ENCODE data around the gene PCGF2.
A peak's percentile ranks its signal among the peaks of the same experiment; 100 is the strongest.
"Not testable (repeated sequence)": the region's sequence is repeated elsewhere in the genome, so short reads cannot be mapped to it uniquely, and the experiment has no call there.

PCGF2 gene

DNA sequence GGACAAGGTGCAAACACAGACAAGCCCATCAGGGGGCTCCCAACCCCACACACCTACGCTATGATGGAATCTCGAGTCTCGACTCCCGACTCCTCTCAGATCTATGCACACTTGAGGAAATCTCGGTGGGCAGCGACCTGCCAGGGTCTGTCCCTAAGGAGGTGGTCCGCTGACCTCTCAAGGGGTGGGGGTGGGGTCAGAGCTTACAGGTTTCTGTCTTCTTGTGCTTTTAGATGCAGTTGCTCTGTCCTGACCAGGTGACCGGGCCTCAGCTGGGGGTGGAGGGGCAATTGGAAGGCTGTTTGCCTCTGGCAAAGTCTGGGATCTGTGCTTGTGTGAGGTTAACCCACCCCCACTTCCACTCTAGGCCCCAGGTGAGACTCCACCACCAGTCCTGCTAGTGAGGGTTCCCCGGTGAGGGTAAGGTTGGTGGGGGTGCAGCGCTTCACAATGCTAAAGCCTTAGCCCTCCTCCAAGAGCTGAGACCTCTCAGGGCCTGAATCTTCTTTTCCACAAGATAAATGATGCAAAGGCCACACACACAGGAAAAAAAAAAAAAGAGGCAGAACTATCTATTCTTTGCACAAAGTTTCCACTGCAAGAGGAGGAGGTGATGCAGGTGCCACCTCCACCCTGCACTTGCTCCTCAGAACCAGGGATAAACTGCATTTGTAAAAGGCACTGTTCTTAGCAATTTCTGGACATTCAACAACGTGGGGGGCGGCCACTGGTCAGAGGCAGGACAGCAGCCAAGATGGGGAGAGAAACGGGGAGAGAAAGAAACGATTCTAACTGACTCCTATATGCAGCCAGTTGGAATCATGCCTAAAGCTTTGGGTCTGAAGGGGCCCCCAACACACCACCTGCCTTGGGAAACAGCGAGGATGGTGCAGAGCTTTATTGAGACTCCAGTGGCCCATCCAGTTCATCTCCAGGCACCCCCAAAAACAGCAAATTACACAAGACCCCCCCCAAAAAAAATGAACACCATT, 13.9 kb downstream of the PCGF2 start:
- DNase-seq, result peak; percentile 44

DNA sequence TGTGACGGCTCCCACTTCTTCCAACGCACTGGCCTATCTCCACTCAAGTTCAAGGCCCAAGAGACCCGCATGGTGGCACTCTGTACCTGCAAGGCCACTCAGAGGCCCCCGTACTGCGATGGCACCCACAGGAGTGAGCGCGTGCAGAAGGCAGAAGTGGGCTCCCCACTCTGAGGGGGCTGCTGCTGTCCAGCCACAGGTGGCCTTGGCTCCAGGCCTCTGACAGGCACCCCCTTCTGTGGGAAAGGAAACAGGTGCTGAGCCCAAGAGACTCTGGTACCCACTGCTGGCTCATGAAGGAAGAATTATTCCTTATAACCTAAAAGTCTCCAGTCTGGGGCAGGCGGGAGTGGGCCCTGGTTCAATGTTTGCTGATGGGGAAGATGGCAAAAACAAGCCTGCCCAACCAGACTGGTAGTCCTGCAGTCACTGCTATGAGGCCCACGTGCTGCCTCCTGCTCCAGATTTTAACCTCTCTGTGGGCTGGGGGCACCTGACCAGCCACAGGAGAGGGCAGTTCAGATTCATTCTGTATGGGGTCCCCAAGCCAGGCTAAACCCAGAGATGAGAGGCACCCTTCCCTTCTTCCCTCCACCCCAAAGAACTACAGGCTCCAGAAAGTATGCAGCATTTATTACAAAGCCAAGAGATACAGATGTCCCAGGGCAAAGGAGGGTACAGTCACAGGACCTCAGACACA, 14.7 kb downstream of the PCGF2 start:
- DNase-seq, result no peak

DNA sequence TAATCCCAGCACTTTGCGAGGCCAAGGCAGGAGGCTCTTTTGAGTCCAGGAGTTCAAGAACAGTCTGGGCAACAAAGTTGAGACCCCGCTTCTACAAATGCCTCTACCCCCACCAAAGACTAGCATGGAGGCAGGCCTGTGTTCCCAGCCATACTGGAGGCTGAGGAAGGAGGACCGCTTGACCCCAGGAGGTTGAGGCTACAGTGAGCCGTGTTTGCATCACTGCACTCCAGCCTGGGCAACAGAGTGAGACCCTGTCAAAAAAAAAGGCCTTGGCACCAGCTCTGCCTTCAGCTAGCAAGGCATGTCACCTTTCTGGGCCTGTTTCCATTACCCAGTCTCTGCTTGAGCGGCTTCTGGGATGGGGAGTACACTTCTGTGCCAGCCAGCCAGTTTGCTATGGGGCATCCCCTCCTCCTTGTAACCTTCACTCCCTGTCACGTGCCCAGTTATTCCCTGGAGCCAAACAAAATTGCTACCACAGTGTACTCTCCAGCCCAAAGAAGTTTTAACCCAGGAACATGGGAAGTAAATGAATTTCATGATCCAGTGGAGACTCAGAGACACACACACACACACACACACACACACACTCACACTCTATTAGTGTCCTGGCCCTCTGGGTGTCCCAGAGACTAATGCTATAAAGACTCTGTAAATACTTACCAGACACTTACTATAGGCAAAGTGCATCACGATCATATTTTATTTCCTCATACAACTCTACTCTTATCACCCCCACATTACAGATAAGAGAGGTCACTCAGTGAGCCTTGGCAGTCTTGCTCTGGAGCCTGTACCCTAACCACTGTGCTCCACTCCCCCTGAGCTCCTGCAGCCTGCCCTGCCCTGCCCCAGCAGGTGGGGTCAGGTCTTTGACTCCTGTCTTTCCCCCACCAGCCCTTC, 15.5 kb downstream of the PCGF2 start:
- no peak for DNase-seq

DNA sequence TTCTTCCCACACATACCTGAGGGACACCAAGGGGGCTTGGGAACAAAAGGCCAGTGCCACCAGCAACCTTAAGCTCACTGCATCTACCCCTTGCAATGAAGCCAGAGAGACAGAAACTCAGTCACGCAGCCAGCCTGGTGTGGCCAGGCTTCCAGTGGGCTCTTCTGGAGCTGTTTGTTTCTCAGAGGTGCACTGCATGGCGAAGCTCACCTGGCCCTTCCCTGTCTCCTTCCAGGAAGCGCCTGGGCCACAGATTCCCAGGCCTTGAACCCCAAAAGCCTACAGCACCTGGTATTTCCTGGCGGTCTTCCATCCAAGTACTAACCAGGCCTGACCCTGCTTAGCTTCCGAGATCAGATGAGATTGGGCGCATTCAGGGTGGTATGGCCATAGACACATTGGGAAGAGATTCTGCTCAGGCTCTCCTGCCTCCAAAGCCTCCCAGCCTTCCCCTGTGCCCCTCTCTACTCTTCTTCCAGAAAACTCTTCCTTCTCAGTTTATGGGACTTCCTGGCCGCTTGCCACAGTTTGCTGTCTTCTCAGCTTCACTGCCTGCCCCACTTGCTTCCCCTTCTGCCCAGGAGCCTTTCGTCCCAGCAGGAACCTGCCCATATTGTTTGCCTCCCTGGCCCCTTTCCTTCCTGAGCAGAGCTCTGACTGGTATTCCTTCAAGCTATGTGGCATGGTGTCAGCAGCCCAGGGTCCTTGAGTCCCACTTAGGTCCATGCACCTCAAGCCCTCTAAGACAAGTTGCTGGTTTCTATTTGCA, 16.4 kb downstream of the PCGF2 start:
- DNase-seq, result no peak

DNA sequence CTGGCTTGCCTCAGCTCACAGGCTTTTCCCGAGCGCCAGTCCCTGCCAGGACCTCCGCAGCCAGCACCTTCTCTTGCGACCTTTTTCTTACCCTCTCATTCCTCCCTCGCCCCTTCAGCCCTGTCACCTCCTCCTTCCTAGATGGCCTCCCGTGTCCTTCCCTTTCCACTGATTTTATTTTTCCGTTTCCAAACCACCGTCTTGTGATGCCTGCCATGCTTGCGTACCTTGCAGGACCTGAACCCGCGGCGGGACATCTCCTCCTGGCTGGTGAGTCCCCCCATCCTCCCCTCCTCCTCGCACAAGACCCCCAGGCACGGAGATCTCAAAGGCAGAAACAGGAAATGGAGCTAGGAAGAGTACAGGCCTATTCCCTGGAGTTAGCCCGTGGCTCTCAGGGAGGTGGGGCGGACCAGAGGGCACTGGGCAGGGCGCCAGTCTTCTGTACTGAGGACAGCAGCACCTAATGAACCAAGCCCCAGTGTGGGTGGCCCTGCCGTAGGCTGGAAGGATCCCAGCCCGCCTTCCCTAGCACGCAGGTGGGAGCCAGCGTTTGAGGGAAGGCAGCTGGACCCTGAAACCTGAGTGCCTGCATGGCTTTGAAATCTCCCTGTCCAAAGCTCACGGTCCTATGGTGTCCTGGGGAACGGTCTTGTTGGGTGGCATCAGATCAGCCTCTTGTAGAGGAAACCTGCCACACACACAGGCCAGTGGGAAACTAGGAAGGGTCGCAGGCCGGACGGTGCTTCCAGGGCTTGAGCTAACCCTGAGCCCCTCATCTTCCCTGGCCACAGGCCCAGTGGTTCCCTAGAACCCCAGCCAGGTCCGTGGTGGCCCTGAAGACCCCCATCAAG, 17.4 kb downstream of the PCGF2 start:
- peak; percentile 24 for DNase-seq

DNA sequence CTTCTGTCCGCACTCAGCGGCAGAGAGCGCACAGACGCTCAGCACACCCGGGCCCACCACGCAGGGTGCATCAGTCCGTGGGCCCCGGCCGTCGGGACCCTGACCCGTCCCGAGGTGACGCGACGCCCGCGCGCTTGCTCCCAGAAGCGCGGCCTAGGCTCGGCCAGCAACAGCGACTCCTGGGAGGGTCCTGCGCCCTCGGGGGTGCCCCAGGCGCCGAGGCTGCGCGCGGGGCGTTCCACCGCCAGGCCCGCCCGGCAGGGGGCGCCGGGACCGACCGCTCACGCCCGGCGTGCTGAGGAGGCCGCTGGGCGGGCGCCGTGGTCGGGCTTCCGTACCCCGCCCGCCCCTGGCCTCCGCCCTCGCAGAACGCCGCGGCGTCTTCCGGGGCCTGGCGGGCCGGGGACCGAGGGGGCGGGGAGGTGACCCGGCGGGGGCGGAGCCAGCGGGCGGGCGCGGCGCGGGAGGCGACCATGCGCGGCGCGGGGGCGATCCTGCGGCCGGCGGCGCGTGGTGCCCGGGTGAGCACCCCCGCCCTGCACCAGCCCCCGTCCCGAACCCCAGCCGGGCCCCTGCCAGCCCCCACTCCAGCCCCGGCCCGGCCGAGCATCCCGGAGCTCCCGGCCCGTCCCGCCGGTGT, 18.1 kb downstream of the PCGF2 start, which contains the start of gene CISD3:
CISD3 (plus strand) TSS at position 456 of the 640 bp plus-strand sequence; CDS start at position 474, 18 bp downstream.
- peak; percentile 89 for DNase-seq

DNA sequence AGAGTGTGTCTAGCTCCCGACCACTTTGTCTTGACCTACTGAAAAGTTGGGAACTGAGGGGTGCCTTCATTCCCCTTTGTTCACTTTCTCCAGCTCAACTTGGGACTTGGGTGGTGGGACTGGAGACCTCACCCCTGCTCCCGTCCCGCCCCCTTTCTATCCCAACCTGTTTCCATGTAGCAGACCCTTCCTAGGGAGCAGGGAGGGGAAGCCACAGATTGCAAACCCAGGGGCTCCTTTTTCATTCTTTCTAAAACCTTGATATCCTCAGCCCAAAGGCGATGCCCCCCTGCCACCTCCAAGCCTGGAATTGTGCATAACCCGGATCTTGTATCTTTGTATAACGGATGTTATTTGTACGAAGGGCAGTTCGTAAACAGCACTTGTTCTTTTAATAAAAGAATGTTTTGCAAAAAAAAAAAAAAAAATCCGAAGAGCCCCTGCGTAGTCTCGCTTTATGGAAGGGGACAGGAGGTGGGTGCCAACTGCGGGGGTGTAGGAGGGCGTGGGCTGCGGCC, 18.7 kb downstream of the PCGF2 start:
- DNase-seq, result no peak

DNA sequence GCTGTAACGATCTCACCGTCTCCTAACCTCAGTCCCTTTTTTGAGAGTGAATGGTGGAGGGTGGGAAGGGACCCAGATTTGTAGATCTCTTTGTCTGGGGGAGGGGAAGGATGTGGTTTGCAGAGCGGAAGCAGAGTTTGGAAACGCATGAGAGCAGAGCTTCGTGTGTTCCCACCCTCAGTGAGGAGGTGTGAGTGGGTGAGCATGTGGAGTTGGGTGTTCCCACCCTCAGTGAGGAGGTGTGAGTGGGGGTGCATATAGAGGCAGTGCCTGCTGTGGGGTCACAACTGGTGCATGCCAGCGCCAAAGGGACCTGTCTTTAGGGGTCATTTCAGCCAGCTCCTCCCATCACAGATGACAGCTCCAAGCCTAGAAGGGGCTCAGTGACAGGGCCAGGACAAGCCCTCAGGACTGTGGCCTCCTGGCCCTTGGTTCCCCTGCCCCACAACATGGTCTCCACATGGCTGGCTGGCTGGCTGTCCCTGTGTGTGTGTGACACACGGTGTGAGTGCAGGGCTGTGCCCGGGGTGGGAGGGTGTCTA, 19.8 kb downstream of the PCGF2 start:
- DNase-seq, result peak; percentile 84

DNA sequence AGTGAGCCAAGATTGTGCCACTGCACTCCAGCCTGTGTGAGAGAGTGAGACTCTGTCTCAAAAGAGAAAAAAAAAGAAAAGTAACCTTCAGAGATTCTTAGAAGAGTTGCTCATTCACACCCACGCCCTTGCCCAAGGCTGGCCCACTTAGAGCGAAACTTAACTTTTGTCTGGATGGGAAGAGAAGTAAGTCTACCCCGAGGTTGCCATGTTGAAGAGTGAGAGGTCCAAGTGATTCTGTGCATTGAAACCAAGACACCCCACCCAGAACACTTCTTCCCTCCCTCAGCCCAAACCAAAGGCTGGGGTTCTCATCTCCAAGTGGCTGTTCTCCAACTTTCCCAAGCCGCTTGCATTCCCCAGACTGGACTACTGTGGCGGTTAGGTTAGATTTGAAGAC, 20.4 kb downstream of the PCGF2 start:
- DNase-seq, result peak; percentile 69

DNA sequence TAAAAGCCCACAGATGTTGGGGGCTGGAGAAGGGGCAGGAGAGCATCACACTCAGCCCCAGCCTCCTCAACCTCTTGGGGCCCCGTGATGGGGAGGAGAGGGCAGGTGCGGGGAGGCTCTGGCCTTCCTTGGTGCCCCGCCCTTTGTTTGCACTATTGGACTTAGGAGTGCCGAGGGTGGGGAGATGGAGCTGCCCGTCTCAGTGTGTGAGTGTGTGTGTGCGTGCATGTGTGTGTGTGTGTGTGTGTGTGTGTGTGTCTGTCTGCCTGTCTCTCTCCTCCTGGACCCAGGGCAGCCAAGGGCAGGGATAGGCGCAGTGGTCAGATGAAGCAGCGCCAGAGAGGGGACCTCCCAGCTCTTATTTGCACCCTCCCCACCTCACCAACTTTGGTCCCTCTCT, 22.0 kb downstream of the PCGF2 start:
- not testable (repeated sequence) for DNase-seq

DNA sequence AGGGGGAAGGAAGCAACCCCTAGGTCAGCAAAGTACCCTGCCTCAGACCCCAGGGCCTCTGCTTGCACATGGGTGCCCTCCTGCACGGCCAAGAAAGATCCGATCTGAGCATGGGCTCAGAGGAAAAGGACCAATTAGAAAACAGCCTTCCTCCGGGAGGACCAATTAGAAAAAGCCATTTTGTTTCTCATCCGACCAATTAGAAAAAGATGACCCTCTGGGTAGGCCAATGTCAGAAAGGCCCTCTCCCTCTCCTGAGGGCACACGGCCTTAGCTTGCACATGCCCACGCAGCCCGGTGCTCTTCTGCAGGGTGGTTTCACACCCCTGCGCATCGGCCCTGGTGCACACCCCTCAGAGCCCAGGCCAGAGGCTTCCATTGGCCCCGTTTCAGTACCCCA, 23.1 kb downstream of the PCGF2 start:
- DNase-seq, result no peak

DNA sequence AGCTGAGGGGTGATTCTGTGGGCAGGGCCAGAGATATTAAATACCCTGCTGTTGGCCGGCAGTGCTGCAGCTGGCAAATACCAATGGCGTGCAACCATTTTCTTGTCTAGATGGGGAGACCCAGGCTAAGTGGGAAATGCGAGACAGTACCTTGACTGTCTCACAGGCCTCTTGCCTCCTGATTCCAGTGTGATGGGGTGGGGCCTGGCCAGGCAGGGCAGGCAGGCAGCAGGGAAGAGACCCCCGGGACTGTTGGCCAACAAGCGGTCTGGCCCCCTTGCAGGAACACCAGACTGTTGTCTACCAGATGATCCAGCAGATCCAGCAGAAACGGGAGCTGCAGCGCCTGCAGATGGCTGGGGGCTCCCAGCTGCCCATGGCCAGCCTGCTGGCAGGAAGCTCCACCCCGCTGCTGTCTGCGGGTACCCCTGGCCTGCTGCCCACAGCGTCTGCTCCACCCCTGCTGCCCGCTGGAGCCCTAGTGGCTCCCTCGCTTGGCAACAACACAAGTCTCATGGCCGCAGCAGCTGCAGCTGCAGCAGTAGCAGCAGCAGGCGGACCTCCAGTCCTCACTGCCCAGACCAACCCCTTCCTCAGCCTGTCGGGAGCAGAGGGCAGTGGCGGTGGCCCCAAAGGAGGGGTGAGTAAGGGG, 23.7 kb downstream of the PCGF2 start:
- DNase-seq, result no peak

DNA sequence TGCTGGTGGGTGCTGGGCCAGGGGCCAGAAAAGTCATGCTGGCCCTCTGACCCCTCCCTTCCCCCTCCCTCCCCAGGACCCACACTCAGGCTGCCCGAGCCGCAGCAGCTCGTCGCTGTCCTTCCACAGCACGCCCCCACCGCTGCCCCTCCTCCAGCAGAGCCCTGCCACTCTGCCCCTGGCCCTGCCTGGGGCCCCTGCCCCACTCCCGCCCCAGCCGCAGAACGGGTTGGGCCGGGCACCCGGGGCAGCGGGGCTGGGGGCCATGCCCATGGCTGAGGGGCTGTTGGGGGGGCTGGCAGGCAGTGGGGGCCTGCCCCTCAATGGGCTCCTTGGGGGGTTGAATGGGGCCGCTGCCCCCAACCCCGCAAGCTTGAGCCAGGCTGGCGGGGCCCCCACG, 26.3 kb downstream of the PCGF2 start:
- no peak for DNase-seq

DNA sequence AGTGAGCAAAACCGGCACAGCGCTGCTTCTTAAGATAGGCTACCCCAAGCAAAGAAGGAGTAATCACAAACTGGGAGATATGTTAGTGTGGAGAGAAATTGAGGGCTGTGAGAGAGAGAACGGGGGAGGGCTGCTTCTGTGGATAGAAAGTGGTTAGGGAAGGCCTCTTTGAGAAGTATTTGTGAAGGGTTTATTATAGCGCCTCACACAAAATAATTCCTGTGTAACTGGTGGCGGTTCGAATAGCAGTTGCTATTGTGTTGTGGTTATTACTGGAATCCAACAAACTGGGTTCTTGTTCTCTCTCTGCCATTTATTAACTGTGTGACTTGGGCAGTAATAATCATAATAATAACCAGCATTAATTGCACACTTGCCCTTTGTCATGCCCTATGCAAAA, 27.2 kb downstream of the PCGF2 start:
- no peak for DNase-seq

DNA sequence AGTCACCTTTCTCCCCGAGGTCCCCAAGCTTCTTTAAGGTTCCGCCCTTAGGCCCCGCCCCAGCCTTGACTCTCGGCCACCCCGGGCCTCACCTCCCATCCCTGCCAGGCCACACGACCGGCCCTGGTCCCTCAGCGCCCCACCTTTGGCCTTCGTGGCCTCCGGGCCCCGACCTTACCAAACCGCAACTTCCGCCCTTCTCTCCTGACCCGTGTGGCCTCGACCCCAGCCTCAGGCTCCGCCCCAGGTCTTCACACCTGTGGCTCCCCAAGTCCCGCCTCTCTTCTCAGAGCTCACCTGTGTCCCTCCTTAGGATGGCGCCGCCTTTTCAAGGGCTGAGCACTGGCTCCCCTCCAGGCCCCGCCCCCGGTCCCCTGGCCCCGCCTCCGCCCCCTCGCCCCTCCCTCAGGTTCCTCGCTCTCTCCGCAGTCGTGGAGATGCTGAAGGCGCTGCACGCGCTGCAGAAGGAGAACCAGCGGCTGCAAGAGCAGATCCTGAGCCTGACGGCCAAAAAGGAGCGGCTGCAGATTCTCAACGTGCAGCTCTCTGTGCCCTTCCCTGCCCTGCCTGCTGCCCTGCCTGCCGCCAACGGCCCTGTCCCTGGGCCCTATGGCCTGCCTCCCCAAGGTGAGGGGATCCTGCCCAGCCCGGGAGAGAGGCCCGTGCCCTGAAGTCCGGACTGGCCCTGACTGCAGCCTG, 28.0 kb downstream of the PCGF2 start:
- DNase-seq, result no peak

DNA sequence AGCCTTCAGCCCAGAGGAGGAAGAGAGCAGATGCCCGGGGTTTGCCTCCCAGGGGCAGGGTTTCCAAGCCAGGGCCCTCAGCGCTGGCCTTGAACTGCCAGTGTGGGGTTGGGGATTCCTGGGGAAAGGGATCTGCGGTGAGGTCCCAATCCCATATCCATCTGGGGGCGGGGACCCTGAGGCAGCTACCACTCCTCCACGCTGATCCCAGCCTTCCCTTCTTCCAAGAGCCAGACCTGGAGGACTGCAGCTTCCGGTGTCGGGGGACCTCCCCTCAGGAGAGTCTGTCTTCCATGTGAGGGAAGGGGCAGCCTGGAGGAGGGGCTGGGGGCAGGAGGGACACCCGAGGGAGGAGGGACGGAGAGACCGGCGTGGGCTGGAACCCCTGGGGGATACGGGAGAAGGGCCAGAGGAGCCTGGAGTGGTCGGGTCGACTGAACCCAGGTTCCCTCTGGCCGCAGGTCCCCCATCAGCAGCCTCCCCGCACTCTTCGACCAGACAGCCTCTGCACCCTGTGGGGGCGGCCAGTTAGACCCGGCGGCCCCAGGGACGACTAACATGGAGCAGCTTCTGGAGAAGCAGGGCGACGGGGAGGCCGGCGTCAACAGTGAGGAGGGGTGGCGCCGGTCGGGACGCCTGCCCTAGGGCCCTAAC, 28.7 kb downstream of the PCGF2 start:
- no peak for DNase-seq

DNA sequence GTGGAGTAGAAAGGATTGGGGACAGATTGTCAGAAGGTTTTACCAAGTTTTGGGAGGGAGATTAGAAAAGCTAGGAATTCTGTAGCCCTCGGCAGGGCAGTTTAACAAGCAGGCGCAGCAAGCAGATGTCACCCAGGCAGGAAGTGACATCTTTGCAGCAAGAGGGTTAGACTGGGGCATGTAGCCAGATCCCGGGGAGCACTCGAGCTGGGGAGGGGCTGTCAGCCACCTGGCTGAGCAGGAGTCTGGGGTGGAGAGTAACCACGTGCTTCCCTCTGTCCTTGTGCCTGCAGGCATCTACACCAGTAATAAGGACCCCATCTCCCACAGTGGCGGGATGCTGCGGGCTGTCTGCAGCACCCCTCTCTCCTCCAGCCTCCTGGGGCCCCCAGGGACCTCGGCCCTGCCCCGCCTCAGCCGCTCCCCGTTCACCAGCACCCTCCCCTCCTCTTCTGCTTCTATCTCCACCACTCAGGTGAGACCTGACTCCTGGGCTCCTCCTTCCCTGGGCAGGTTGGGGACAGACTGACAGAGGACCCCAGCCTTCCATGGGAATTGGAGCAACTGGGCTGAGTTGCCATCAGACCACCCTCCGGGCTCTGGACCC, 30.9 kb downstream of the PCGF2 start:
- DNase-seq, result no peak
